Karpas-422 (cell line): Measurements from ENCODE around the gene EPHA6. TPM values are rescaled to one million over a fixed set of nuclear protein-coding genes. Genes with fewer than 3 reads are reported as not detected.

Source experiments
- DNase-seq: peaks from one replicate; pipeline ENCODE4 v3.0.0-alpha.2; 2015
- H2AFZ ChIP-seq: fragments of 200-600 bp; sonication (generic); 2 replicates; pipeline ENCODE4 v1.6.1; 2014; ENCODE audit warnings: antibody characterized with exemption, low read length, mixed read lengths
- H3K27ac ChIP-seq: fragments of 200-600 bp; sonication (generic); 2 replicates; pipeline ENCODE4 v1.5.1; 2014; ENCODE audit warnings: mild to moderate bottlenecking, low read length, moderate library complexity
- H3K27me3 ChIP-seq: fragments of 200-600 bp; sonication (generic); 2 replicates; pipeline ENCODE4 v1.6.1; 2014; ENCODE audit warnings: low read length, mixed read lengths
- H3K36me3 ChIP-seq: fragments of 200-600 bp; sonication (generic); 2 replicates; pipeline ENCODE4 v1.6.1; 2014; ENCODE audit warnings: low read length, mixed read lengths; ENCODE audit not compliant: insufficient read depth
- H3K4me1 ChIP-seq: fragments of 200-600 bp; sonication (generic); 2 replicates; pipeline ENCODE4 v1.6.1; 2014; ENCODE audit warnings: mild to moderate bottlenecking, low read length, mixed read lengths
- H3K4me2 ChIP-seq: fragments of 200-600 bp; sonication (generic); 2 replicates; pipeline ENCODE4 v1.6.1; 2014; ENCODE audit warnings: low read length, low read depth, mild to moderate bottlenecking; ENCODE audit not compliant: poor library complexity, severe bottlenecking
- H3K4me3 ChIP-seq: fragments of 200-600 bp; sonication (generic); 2 replicates; pipeline ENCODE4 v1.5.1; 2014; ENCODE audit warnings: mild to moderate bottlenecking, antibody characterized with exemption, low read length, mixed read lengths
- H3K79me2 ChIP-seq: fragments of 200-600 bp; sonication (generic); 2 replicates; pipeline ENCODE4 v1.6.1; 2014; ENCODE audit warnings: mild to moderate bottlenecking, low read length, mixed read lengths
- H3K9ac ChIP-seq: fragments of 200-600 bp; sonication (generic); 2 replicates; pipeline ENCODE4 v1.6.0; 2014; ENCODE audit warnings: low read length
- H3K9me2 ChIP-seq: fragments of 200-600 bp; sonication (generic), shearing (Covaris generic); replicated peaks from 2 replicates; pipeline ENCODE4 v1.6.0; 2014; ENCODE audit warnings: mild to moderate bottlenecking, low read length, moderate library complexity; ENCODE audit not compliant: insufficient read depth
- H3K9me3 ChIP-seq: fragments of 300-700, 200-600 bp; sonication (generic); 2 replicates; pipeline ENCODE4 v1.6.1; 2014; ENCODE audit warnings: low read length, mixed read lengths
- H4K20me1 ChIP-seq: fragments of 200-600 bp; sonication (generic); 2 replicates; pipeline ENCODE4 v1.6.1; 2014; ENCODE audit warnings: mild to moderate bottlenecking, antibody characterized with exemption, low read length, low read depth; ENCODE audit not compliant: insufficient read depth
- total RNA-seq: library from RNA; depleted of rRNA; stranded (reverse); fragments of >200 nt; shearing (Covaris generic); gene quantifications from 2 replicates; pipeline ENCODE4 v1.2.3, GENCODE V29; 2014; ENCODE audit warnings: low replicate concordance

The EPHA6 gene
- total RNA-seq, 1 experiment from 2014 or later = not detected

DNA sequence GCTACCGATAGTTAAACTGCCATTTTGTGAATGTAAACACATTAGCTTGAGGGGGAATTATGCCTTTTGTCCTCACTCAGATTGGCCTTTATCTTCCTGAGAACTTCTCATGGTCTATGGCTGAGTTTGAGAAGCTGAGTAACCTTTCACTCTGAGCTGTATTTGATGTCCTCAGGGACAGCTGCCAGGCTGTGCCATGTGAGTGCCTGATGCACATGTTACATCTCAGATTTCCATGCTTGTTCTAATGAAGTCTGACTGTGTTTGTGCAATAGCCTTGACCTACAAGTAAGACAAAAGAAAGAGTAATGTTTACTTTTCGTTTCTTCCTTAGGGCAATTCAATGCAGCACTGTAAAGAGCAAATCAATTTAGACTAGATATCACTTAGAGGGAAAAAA, 906.0 kb downstream of the EPHA6 start:
- Histone ChIP-seq H3K36me3 (no peaks in the 10 kb centered on the region), H3K4me3 (no peak overlapping the region), H3K9me2 (no peaks in the 10 kb centered on the region), H3K4me2 (no peak overlapping the region), H4K20me1 (no peaks in the 10 kb centered on the region), H3K27ac (no peak overlapping the region), H3K4me1 (peaks cover 12% of the 10 kb centered on the region), H3K9me3 (no peaks in the 10 kb centered on the region), H3K27me3 (no peaks in the 10 kb centered on the region), H2AFZ (no peak overlapping the region), H3K79me2 (no peaks in the 10 kb centered on the region), H3K9ac (no peak overlapping the region)
- DNase-seq = no peak

DNA sequence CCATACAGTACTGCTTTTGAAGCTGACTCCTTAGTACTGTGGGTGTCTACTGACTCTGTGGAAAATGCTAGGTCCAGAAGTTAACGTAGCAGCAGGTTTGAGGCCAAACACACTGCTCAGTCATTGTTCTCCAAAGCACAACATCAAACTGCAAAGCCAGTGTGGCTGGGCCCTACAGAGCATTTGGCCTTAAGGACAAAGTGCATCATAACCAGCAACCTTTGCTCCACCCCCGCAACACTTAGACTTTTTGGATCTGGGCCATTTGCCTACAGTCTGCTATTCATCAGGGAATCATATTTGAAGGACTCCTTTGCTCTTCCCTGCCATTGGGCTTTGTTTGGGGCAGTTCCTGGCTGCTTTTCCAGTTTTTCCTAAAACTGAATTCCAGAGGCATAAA, 907.1 kb downstream of the EPHA6 start:
- Histone ChIP-seq H3K27me3 (no peaks in the 10 kb centered on the region), H3K4me2 (no peak overlapping the region), H3K9me3 (no peaks in the 10 kb centered on the region), H3K9ac (no peak overlapping the region), H3K4me3 (no peak overlapping the region), H3K36me3 (no peaks in the 10 kb centered on the region), H3K79me2 (no peaks in the 10 kb centered on the region), H4K20me1 (no peaks in the 10 kb centered on the region), H3K27ac (no peak overlapping the region), H2AFZ (no peak overlapping the region; the same call in 1 of the 2 replicates), H3K9me2 (no peaks in the 10 kb centered on the region), H3K4me1 (peaks cover 12% of the 10 kb centered on the region)
- DNase-seq = no peak

DNA sequence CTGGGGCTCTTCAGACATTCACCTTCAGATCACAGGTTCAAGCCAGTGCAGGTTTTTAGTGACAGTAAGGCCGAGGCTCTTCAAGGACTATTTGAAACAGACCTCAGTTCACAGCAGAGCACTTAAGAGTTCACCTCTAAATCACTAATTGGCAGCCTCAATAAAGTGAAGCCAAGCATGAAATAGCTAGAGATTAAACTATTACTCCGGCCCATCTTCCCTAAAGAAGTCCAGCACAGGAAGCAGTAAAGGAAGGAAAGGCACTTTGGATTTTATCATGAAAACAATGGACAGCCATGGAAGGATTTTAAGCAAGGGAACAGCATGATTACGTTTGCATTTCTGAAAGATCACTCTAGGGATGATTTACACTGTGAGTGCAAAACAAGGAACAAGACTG, 922.5 kb downstream of the EPHA6 start:
- Histone ChIP-seq H3K27me3 (no peaks in the 10 kb centered on the region), H3K4me1 (no peaks in the 10 kb centered on the region), H3K9me3 (no peaks in the 10 kb centered on the region), H3K27ac (no peak overlapping the region), H3K79me2 (no peaks in the 10 kb centered on the region), H3K9me2 (no peaks in the 10 kb centered on the region), H3K36me3 (no peaks in the 10 kb centered on the region), H4K20me1 (no peaks in the 10 kb centered on the region), H3K9ac (no peak overlapping the region), H3K4me3 (no peak overlapping the region), H3K4me2 (no peak overlapping the region), H2AFZ (no peak overlapping the region)
- DNase-seq = no peak

DNA sequence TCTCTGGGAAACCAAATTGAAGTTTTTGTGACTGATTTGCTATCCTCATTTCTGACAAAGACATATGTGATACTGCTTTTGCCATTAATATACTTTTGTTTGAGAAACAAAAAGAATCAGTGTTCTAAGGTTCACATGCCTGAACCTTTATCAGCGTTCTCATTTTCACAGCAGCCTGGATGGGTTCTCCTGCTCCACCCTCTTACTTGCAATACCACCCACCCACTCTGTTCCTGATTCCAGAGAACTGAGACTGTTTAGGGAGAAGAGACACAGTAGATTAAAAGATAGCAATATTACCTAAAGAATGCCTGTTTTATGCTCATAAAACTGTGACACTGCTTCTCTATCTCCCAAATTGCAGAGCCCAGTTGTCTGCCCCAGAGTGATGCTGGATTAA, 924.4 kb downstream of the EPHA6 start:
- Histone ChIP-seq H3K27me3 (no peaks in the 10 kb centered on the region), H3K4me1 (no peaks in the 10 kb centered on the region), H3K36me3 (no peaks in the 10 kb centered on the region), H3K27ac (no peak overlapping the region), H3K9me2 (no peaks in the 10 kb centered on the region), H3K79me2 (no peaks in the 10 kb centered on the region), H2AFZ (no peak overlapping the region), H3K9ac (no peak overlapping the region), H4K20me1 (no peaks in the 10 kb centered on the region), H3K4me2 (no peak overlapping the region), H3K9me3 (no peaks in the 10 kb centered on the region), H3K4me3 (no peak overlapping the region)
- DNase-seq = no peak

DNA sequence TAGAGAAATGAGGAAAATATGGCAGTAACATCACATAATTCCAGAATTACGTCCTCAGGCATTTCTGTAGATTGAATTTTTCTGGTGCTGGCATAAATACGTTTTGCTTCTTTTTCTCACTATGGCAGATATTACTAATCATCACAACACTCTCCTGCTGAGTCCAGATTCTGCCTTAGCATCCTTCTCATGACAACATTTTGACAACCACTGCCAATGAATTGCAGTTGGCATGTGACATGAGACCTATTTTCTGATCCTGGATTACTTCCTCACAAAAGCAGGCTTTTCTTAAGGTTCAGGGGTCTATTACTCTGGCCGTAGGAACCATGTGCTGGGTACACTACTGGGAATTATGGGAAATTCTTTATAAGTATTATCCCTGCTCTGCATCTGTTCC, 927.6 kb downstream of the EPHA6 start:
- Histone ChIP-seq H3K9me3 (no peaks in the 10 kb centered on the region), H2AFZ (no peak overlapping the region), H3K27ac (no peak overlapping the region), H3K9ac (no peak overlapping the region), H3K27me3 (no peaks in the 10 kb centered on the region), H3K4me3 (no peak overlapping the region), H3K4me2 (no peak overlapping the region), H3K79me2 (no peaks in the 10 kb centered on the region), H3K36me3 (no peaks in the 10 kb centered on the region), H3K4me1 (no peaks in the 10 kb centered on the region), H3K9me2 (no peaks in the 10 kb centered on the region), H4K20me1 (no peaks in the 10 kb centered on the region)
- DNase-seq = no peak

DNA sequence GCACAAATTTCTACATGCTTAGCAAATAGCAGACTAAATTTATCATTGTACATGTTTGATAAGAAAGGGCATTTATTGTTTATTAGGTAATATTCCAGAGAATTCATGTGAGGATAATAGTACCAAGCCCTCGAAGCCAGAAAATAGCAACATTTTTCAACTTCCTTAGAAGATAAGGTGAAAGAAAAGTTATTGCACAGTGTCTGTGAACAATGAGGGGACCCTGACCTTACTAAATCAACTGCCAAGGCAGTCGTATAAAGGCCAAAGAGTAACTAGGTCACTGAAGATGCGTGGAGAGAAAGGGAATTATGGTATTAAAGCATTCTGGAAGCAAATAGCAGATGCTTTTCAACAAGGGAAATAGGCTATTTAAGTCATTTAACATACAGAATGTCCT, 929.9 kb downstream of the EPHA6 start:
- no peak overlapping the region for H2AFZ ChIP-seq
- no peak overlapping the region for H3K9ac ChIP-seq
- H3K27ac ChIP-seq = no peak overlapping the region
- H3K4me2 ChIP-seq = no peak overlapping the region
- H3K36me3 ChIP-seq = no peaks in the 10 kb centered on the region
- H3K9me2 ChIP-seq = no peaks in the 10 kb centered on the region
- H3K27me3 ChIP-seq = no peaks in the 10 kb centered on the region
- H4K20me1 ChIP-seq = no peaks in the 10 kb centered on the region
- no peaks in the 10 kb centered on the region for H3K9me3 ChIP-seq
- H3K4me3 ChIP-seq = no peak overlapping the region
- H3K79me2 ChIP-seq = no peaks in the 10 kb centered on the region
- H3K4me1 ChIP-seq = no peaks in the 10 kb centered on the region
- no peak for DNase-seq

DNA sequence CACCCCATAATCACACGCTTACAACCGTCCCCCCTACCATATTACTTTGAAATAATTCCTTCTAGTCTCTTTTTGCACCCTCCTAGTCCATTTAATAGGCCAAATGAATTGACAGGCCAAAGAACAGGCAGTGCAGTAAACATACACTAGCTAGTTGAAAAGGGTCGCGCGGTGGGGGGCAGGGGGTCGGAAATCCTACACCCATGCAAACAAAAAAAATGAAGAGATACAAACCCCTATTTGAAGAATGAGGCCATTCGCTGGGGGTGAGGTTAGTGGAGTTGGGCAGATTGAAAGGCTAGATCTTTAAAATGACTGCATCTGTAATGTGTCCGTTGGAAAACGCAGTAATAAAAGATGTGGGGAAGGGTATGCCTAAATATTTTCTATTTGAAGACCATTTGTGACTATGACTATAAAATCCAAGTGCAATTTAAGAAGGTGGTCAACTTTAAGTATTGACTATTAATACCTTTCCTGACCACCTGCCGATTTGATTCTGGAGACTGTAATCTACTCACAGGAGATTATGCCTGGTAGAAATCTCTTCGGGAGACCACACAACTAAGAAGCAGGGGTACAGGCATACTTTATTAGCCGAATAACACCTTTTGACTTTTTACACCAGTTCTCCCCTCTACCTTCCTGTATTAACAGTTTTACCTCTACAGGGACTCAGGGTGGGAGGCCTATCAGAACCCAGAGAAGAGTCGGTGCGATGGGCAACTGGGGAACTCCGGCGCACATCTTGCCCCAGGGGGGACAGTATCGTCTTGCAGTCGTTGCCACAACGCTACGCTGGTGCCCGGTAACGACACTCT, 949.4 kb downstream of the EPHA6 start:
- DNase-seq = no peak
- Histone ChIP-seq H3K9me3 (no peaks in the 10 kb centered on the region), H3K27me3 (no peaks in the 10 kb centered on the region), H3K4me1 (peaks cover 47% of the 10 kb centered on the region), H2AFZ (peak overlapping the region; percentile 89), H3K9ac (peak overlapping the region; percentile 84), H3K4me3 (peak overlapping the region; percentile 87), H3K36me3 (no peaks in the 10 kb centered on the region), H4K20me1 (no peaks in the 10 kb centered on the region), H3K79me2 (peaks cover 35% of the 10 kb centered on the region), H3K27ac (no peak overlapping the region; the same call in 1 of the 2 replicates), H3K4me2 (peak overlapping the region; percentile 81), H3K9me2 (no peaks in the 10 kb centered on the region)

DNA sequence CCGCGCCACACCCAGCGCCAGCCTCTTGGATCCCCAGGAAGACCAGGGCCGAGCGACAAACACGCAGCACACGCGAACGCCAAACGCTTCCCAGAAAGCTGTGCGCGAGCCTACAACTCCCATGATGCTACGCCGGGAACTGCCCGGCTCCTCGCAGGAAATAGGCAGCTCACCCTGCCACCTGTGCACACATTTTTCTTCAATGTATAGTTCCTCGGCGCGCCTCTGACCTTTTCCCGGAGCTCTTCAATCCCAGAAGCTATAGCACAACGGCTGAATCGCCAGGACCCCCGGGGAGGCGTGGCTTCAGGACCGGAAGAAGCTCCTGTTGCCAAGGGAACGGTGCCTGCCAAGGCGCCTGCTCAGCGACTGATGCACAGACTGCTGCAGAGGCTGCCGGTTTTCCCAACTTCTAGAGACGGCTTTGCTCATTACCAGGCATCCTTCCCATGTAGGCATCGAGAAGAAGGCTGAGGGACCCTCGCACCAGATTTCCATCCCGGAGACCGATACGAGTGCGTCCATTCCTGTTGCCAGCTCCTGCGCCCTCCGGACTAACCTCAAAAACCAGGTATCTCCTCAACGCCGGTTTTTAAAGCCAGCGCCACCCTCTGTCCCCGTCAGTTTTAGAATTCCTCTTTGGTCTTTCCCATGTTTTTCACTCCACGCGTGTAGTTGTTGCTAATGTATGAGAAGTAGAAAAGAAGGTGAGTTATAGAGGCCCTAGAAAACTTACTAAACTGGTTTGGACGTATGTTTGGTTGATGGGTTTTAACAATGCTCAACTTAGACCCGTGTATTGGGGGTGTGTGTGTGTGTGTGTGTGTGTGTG, 950.2 kb downstream of the EPHA6 start, which contains the start of gene ARL6:
Gene ARL6, plus strand, starts transcription at position 352 of the 832 bp plus-strand sequence. CDS start 3,350 bp downstream, outside the sequence.
- H3K36me3 ChIP-seq = peaks cover 4% of the 10 kb centered on the region
- H3K27ac ChIP-seq = no peak within 1 kb of the TSS; the same call in 1 of the 2 replicates
- peaks cover 47% of the 10 kb centered on the region for H3K4me1 ChIP-seq
- peak within 1 kb of the TSS; percentile 84 for H3K9ac ChIP-seq
- H2AFZ ChIP-seq = peak within 1 kb of the TSS; percentile 89
- DNase-seq = peak; percentile 93
- no peaks in the 10 kb centered on the region for H3K27me3 ChIP-seq
- peaks cover 41% of the 10 kb centered on the region for H3K79me2 ChIP-seq
- H3K4me3 ChIP-seq = peak within 1 kb of the TSS; percentile 87
- no peaks in the 10 kb centered on the region for H4K20me1 ChIP-seq
- H3K9me3 ChIP-seq = no peaks in the 10 kb centered on the region
- no peaks in the 10 kb centered on the region for H3K9me2 ChIP-seq
- H3K4me2 ChIP-seq = peak within 1 kb of the TSS; percentile 81
